Mesenchymal stem cell (in vitro differentiated cells and primary cell): ENCODE data around the gene ETS1.

Source experiments
- DNase-seq: peaks from one replicate; pipeline ENCODE4 v3.0.0-alpha.2; 2013
- H2AFZ ChIP-seq: one replicate; pipeline ENCODE4 v1.6.1; 2013; ENCODE audit warnings: low read depth, mild to moderate bottlenecking, control low read depth, inconsistent platforms, low read length, moderate library complexity
- H2AK5ac ChIP-seq: 2 replicates; pipeline ENCODE4 v1.6.1; 2013; ENCODE audit warnings: low read length, moderate library complexity, mild to moderate bottlenecking, inconsistent platforms; ENCODE audit not compliant: severe bottlenecking
- H2BK120ac ChIP-seq: one replicate; pipeline ENCODE4 v1.6.1; 2013; ENCODE audit warnings: low read depth, mild to moderate bottlenecking, inconsistent platforms, low read length, moderate library complexity
- H2BK12ac ChIP-seq, 2 experiments: one replicate each; pipeline ENCODE4 v1.6.1; 2013; ENCODE audit warnings: inconsistent platforms in 2 of 2, low read length in 2 of 2, mild to moderate bottlenecking in 2 of 2, moderate library complexity in 2 of 2, control low read depth in 1 of 2
- H2BK15ac ChIP-seq: one replicate; pipeline ENCODE4 v1.6.1; 2013; ENCODE audit warnings: mild to moderate bottlenecking, low read depth, inconsistent platforms; ENCODE audit not compliant: poor library complexity, severe bottlenecking
- H2BK5ac ChIP-seq: 2 replicates; pipeline ENCODE4 v1.6.1; 2013; ENCODE audit warnings: low read depth, mild to moderate bottlenecking, low read length, control low read depth, inconsistent platforms; ENCODE audit not compliant: poor library complexity, severe bottlenecking
- H3K14ac ChIP-seq, 2 experiments: one replicate each; pipeline ENCODE4 v1.6.1; 2013; ENCODE audit warnings: inconsistent platforms in 2 of 2, low read length in 2 of 2, control low read depth in 1 of 2, mild to moderate bottlenecking in 1 of 2, moderate library complexity in 1 of 2
- H3K18ac ChIP-seq, 2 experiments: one replicate each; pipeline ENCODE4 v1.6.1; 2013; ENCODE audit warnings: inconsistent platforms in 2 of 2, low read length in 2 of 2, control low read depth in 1 of 2, low read depth in 1 of 2, mild to moderate bottlenecking in 1 of 2
- H3K23ac ChIP-seq, 2 experiments: one replicate each; pipeline ENCODE4 v1.6.1; 2013; ENCODE audit warnings: inconsistent platforms in 2 of 2, low read length in 2 of 2, mild to moderate bottlenecking in 2 of 2, moderate library complexity in 2 of 2, control low read depth in 1 of 2
- H3K27ac ChIP-seq: 2 replicates; pipeline ENCODE4 v1.5.1; 2013; ENCODE audit warnings: mild to moderate bottlenecking, moderate library complexity, low read length, control low read depth, inconsistent platforms; ENCODE audit not compliant: poor library complexity, severe bottlenecking
- H3K27me3 ChIP-seq, 2 experiments: 2 replicates each; pipeline versions ENCODE4 v1.6.1 to v1.7.0; 2013; ENCODE audit warnings: low read length in 2 of 2, mild to moderate bottlenecking in 2 of 2, moderate library complexity in 2 of 2, control low read depth in 1 of 2, inconsistent platforms in 1 of 2; ENCODE audit not compliant: control insufficient read depth in 1 of 2, insufficient read depth in 1 of 2
- H3K36me3 ChIP-seq, 2 experiments: 2 replicates each; pipeline versions ENCODE4 v1.6.1 to v1.7.0; 2013; ENCODE audit warnings: low read length in 2 of 2, control low read depth in 1 of 2, inconsistent platforms in 1 of 2, low read depth in 1 of 2, mild to moderate bottlenecking in 1 of 2; ENCODE audit not compliant: insufficient read depth in 2 of 2, control insufficient read depth in 1 of 2
- H3K4ac ChIP-seq, 2 experiments: one replicate each; pipeline ENCODE4 v1.6.1; 2013; ENCODE audit warnings: inconsistent platforms in 2 of 2, low read length in 2 of 2, mild to moderate bottlenecking in 2 of 2, moderate library complexity in 2 of 2, control low read depth in 1 of 2, low read depth in 1 of 2
- H3K4me1 ChIP-seq: 2 replicates; pipeline ENCODE4 v1.6.1; 2013; ENCODE audit warnings: low read depth, low read length, control low read depth; ENCODE audit not compliant: control insufficient read depth, insufficient read depth
- H3K4me2 ChIP-seq: 2 replicates; pipeline ENCODE4 v1.6.1; 2013; ENCODE audit warnings: low read length, mild to moderate bottlenecking, inconsistent platforms; ENCODE audit not compliant: poor library complexity, severe bottlenecking
- H3K4me3 ChIP-seq, 2 experiments: 2 replicates each; pipeline versions ENCODE4 v1.5.1 to v1.7.0; 2013; ENCODE audit warnings: low read length in 2 of 2, mild to moderate bottlenecking in 2 of 2, control low read depth in 1 of 2, low read depth in 1 of 2; ENCODE audit not compliant: insufficient read depth in 1 of 2
- H3K79me1 ChIP-seq: replicated peaks from 2 replicates; pipeline ENCODE4 v1.6.1; 2013; ENCODE audit warnings: mild to moderate bottlenecking, control low read depth, low read length, inconsistent platforms; ENCODE audit not compliant: poor library complexity, severe bottlenecking
- H3K9ac ChIP-seq: 2 replicates; pipeline ENCODE4 v1.7.0; 2013; ENCODE audit warnings: mild to moderate bottlenecking, low read length, moderate library complexity
- H3K9me3 ChIP-seq: 2 replicates; pipeline ENCODE4 v1.7.0; 2013; ENCODE audit warnings: mild to moderate bottlenecking, low read length; ENCODE audit not compliant: control insufficient read depth
- H4K8ac ChIP-seq: one replicate; pipeline ENCODE4 v1.6.1; 2013; ENCODE audit warnings: inconsistent platforms, mild to moderate bottlenecking, low read length, moderate library complexity
- H4K91ac ChIP-seq: one replicate; pipeline ENCODE4 v1.6.1; 2013; ENCODE audit warnings: mild to moderate bottlenecking, low read length, inconsistent platforms
- WGBS: methylation state at CpG from one replicate; pipeline ENCODE4 v1.1.7; 2013; ENCODE audit warnings: mixed read lengths; 5-methylcytosine and 5-hydroxymethylcytosine counted together

Gene ETS1

GRCh38 chr11:128522943-128523518 lies 64.3 kb downstream of the ETS1 start:
- Histone ChIP-seq H3K9me3 (no peaks in the 10 kb centered on the region), H2BK5ac (peak overlapping the region; percentile 57), H3K9ac (peak overlapping the region; percentile 91), H2BK120ac (peak overlapping the region; percentile 21), H3K14ac (no peak overlapping the region), H2BK12ac (peak overlapping the region in 1 of 2 experiments; percentile 2), H3K4me2 (peak overlapping the region; percentile 9), H2BK15ac (no peak overlapping the region), H3K27ac (peak overlapping the region; percentile 95), H3K4me1 (peaks cover 4% of the 10 kb centered on the region), H3K18ac (peak overlapping the region; percentile 90 to 98), H3K79me1 (peaks cover 1% of the 10 kb centered on the region), H4K91ac (peak overlapping the region; percentile 92), H3K23ac (no peak overlapping the region), H3K27me3 (no peaks in the 10 kb centered on the region), H2AFZ (no peak overlapping the region), H2AK5ac (peak overlapping the region; percentile 86), H3K4me3 (peak overlapping the region in 1 of 2 experiments; percentile 75), H3K36me3 (peaks cover 0 to 2% of the 10 kb centered on the region in 2 experiments), H4K8ac (no peak overlapping the region), H3K4ac (peak overlapping the region in 1 of 2 experiments; percentile 69)
- peak; percentile 47 for DNase-seq
- WGBS: 7% methylated on average over 2 of the region's 6 CpGs

- peak; percentile 99 for DNase-seq
- H3K27me3 ChIP-seq: no peaks in the 10 kb centered on the region
- H3K4ac ChIP-seq: peak overlapping the region; percentile 75 to 87
These were observed 65.1 kb downstream of the ETS1 start for GRCh38 chr11:128522055-128522942.

GRCh38 chr11:128521682-128522054 lies 65.7 kb downstream of the ETS1 start:
- Histone ChIP-seq H3K27me3 (no peaks in the 10 kb centered on the region), H2BK12ac (peak overlapping the region in 1 of 2 experiments; percentile 66), H3K4me2 (peak overlapping the region; percentile 82), H3K4ac (peak overlapping the region; percentile 75 to 87), H3K36me3 (peaks cover 0 to 10% of the 10 kb centered on the region in 2 experiments), H3K9ac (peak overlapping the region; percentile 99), H3K4me3 (peak overlapping the region; percentile 88 to 93), H3K27ac (peak overlapping the region; percentile 95), H4K8ac (peak overlapping the region; percentile 80), H2BK120ac (peak overlapping the region; percentile 54), H3K79me1 (peaks cover 1% of the 10 kb centered on the region), H3K18ac (peak overlapping the region; percentile 71 to 97), H3K23ac (peak overlapping the region in 1 of 2 experiments; percentile 92), H3K14ac (peak overlapping the region; percentile 74 to 86), H2BK5ac (peak overlapping the region; percentile 98), H3K9me3 (no peaks in the 10 kb centered on the region), H2AK5ac (peak overlapping the region; percentile 58), H3K4me1 (peaks cover 10% of the 10 kb centered on the region), H2BK15ac (peak overlapping the region; percentile 23), H4K91ac (peak overlapping the region; percentile 43), H2AFZ (no peak overlapping the region)
- WGBS: under 1% methylated on average over 15 of the region's 19 CpGs
- DNase-seq: peak; percentile 58

More at GRCh38 chr11:128522055-128522942, 65.1 kb downstream of the ETS1 start:
- Histone ChIP-seq H3K27ac (peak overlapping the region; percentile 95), H2AFZ (peak overlapping the region; percentile 36), H4K8ac (peak overlapping the region; percentile 92), H2BK5ac (peak overlapping the region; percentile 98), H3K4me1 (peaks cover 6% of the 10 kb centered on the region), H2BK12ac (peak overlapping the region; percentile 21 to 66), H3K23ac (peak overlapping the region in 1 of 2 experiments; percentile 92), H4K91ac (peak overlapping the region; percentile 92), H3K4me3 (peak overlapping the region; percentile 88 to 93), H3K9ac (peak overlapping the region; percentile 99), H2BK15ac (peak overlapping the region; percentile 83), H3K9me3 (no peaks in the 10 kb centered on the region), H3K36me3 (peaks cover 0 to 5% of the 10 kb centered on the region in 2 experiments), H2BK120ac (peak overlapping the region; percentile 82), H3K14ac (peak overlapping the region; percentile 44 to 86), H3K79me1 (peaks cover 1% of the 10 kb centered on the region), H2AK5ac (no peak overlapping the region), H3K4me2 (peak overlapping the region; percentile 82), H3K18ac (peak overlapping the region; percentile 90 to 98)
- whole genome bisulfite sequencing: under 1% methylated on average over 64 of the region's 93 CpGs
